ENCODE results near the gene PLAC9. TPM values are rescaled to one million over a fixed set of nuclear protein-coding genes. Genes with fewer than 3 reads are reported as not detected.
A peak's percentile ranks its signal among the peaks of the same experiment; 100 is the strongest.

Gene PLAC9
- total RNA-seq, 2 experiments from 2014 or later, result not detected

DNA sequence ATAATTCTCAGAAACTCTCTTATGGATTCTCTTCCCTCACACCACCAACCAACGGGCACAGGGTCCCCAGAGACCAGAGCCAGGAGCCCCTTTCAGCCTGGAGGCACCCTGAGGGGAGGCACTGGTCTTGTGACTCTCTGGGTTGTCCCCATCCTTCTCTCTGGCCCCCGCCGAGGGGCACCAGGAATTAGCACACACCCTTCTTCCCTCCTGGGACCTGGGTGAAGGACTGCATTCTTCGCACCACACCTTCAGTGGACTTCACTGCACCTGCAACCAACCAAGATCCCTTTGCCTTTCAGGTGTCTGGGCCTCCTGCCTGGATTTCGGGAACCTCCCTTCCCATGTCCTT lies 22.1 kb downstream of the PLAC9 start:
- H3K4me1 Mint-ChIP-seq, result peaks cover 10% of the 10 kb centered on the region
- peaks cover 84% of the 10 kb centered on the region for H3K36me3 Mint-ChIP-seq (ENCODE audit: low read depth)
- ChIA-PET CTCF (interaction anchor here (0.6 to 1.2 kb wide), 2 partner anchors 9 to 11 kb away, joined by 3 to 4 read pairs; no protein-coding TSS in a partner anchor), POLR2A (no interaction called here)
- H3K27me3 Mint-ChIP-seq, result no peaks in the 10 kb centered on the region
- H3K4me3 Mint-ChIP-seq, result no peak overlapping the region
- intact Hi-C loops (cut with DNase I, micrococcal nuclease), result no loop called here
- DNase-seq, result no peak
- peak overlapping the region; percentile 70 for H3K27ac Mint-ChIP-seq
- ATAC-seq, result no peak
- H3K9me3 Mint-ChIP-seq (ENCODE audit: low read depth), result peaks cover under 1% of the 10 kb centered on the region

DNA sequence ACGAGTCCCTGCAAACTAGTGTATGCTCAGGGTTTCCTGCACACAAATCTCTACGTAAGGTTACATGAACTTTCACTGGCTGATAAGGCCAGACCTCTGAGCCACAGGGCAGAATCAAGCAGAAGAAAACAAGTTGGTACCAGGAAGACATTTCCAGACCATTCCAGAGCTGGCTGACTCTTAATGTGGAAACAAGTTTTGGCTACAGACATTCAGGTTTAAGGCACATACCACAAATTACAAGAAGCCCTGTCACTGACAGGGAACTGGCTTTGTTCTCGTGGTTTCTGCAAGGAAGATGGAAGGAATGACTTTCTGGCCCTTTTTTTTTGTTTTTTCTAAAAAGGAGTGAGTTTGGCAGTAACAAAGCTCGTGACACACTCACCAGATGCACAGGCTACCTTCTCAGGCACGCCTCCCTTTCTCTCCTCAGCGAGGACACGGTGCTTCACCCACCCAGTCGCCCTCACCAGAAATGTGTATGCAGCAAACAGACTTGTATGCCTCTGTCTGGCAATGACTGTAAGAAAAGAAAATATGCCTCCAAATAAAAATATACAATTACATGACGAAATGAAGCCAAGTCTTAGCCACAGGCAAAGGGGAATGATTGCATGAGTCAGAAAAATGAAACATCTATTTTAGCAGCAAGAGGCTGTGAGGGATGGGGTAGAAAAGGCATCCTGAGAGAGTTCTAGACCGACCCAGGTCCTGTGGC lies 22.6 kb downstream of the PLAC9 start:
- intact Hi-C loops (cut with DNase I, micrococcal nuclease), result no loop called here
- no peaks in the 10 kb centered on the region for H3K9me3 Mint-ChIP-seq (ENCODE audit: low read depth)
- CTCF ChIA-PET, result interaction anchor here (1.2 kb wide), 1 partner anchor 11 kb away, joined by 4 read pairs; no protein-coding TSS in a partner anchor
- peaks cover 10% of the 10 kb centered on the region for H3K4me1 Mint-ChIP-seq
- H3K36me3 Mint-ChIP-seq (ENCODE audit: low read depth), result peaks cover 86% of the 10 kb centered on the region
- POLR2A ChIA-PET, result interaction anchor here (0.6 kb wide), 1 partner anchor 10 kb away, joined by 3 read pairs; no protein-coding TSS in a partner anchor
- H3K4me3 Mint-ChIP-seq, result no peak overlapping the region
- H3K27me3 Mint-ChIP-seq, result no peaks in the 10 kb centered on the region
- ATAC-seq (peak; percentile 33), DNase-seq (no peak)
- H3K27ac Mint-ChIP-seq, result peak overlapping the region; percentile 70

DNA sequence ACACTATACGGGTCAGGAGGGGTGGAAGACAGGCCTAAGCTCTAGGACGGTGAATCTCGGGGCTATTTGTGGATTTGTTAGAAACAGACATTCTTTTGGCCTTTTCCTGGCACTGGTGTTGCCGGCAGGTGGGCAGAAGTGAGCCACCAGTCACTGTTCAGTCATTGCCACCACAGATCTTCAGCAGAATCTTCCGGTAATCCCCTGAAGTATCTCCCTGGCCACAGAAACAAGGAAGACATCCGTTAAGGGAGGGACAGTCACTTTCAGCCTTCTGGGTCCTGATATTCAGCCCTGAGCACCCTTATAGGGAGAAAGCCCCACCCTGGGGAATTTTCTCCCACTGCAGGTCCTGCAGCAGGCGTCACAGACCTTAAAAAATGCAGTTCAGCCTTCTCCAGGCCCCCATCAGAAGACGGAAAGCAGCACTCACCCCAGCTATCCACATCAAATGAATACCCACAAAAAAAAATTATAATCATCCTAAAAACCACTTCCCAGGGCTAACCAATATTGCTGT lies 23.2 kb downstream of the PLAC9 start:
- peak overlapping the region; percentile 70 for H3K27ac Mint-ChIP-seq
- H3K36me3 Mint-ChIP-seq (ENCODE audit: low read depth), result peaks cover 84% of the 10 kb centered on the region
- H3K27me3 Mint-ChIP-seq, result no peaks in the 10 kb centered on the region
- ATAC-seq, result peak; percentile 8
- intact Hi-C loops (cut with DNase I, micrococcal nuclease), result no loop called here
- DNase-seq, result no peak
- ChIA-PET CTCF (no interaction called here), POLR2A (interaction anchor here (0.6 kb wide), 1 partner anchor 11 kb away, joined by 3 read pairs; no protein-coding TSS in a partner anchor)
- no peaks in the 10 kb centered on the region for H3K9me3 Mint-ChIP-seq (ENCODE audit: low read depth)
- H3K4me1 Mint-ChIP-seq, result peaks cover 10% of the 10 kb centered on the region
- no peak overlapping the region for H3K4me3 Mint-ChIP-seq

DNA sequence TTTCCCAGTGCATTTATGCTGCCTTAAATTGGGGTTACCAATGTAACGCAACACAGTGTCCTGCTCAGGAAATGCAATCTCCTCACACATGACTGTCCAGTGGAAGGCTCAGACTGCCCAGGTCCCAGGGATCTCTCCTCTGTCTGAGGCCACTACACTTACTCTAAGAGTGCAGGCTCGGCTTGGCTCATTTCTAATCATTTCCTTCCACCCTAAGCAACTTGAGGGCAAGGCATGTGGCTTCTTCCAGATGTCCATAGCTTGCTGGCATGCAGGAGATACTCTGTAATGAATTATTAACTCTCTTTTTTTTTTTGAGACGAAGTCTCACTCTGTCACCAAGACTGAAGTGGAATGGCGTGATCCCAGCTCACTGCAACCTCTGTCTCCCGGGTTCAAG lies 23.7 kb downstream of the PLAC9 start:
- no peak overlapping the region for H3K4me3 Mint-ChIP-seq
- intact Hi-C loops (cut with DNase I, micrococcal nuclease), result no loop called here
- DNase-seq, result no peak
- POLR2A ChIA-PET, result interaction anchor here (1.0 kb wide), 1 partner anchor 62 kb away, joined by 3 read pairs; no protein-coding TSS in a partner anchor
- no peaks in the 10 kb centered on the region for H3K9me3 Mint-ChIP-seq (ENCODE audit: low read depth)
- no peak for ATAC-seq
- peaks cover 10% of the 10 kb centered on the region for H3K4me1 Mint-ChIP-seq
- no peaks in the 10 kb centered on the region for H3K27me3 Mint-ChIP-seq
- H3K36me3 Mint-ChIP-seq (ENCODE audit: low read depth), result peaks cover 80% of the 10 kb centered on the region
- peak overlapping the region; percentile 52 for H3K27ac Mint-ChIP-seq
- CTCF ChIA-PET, result interaction anchor here (0.7 kb wide), 1 partner anchor 13 kb away, joined by 4 read pairs; no protein-coding TSS in a partner anchor

DNA sequence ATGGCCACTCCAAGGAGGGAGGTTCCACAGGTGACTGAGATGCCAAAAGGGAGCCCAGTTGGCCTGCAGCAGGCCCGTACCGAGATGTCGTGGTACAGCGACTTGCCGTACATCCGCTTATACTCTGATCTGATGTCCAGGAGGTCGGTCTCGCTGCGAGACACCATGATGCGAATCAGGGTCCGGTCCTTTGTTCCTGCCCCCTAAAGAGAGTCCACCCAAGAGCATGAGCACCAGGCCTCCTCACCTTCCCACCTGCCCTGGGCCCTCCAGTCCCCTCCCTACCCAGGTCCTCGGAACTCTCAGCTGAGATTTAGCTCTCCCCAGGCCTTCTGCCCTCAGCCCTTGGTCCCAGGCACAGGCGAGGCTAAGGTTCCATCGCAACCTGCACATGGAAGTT lies 25.0 kb downstream of the PLAC9 start:
- peaks cover 10% of the 10 kb centered on the region for H3K4me1 Mint-ChIP-seq
- peaks cover 78% of the 10 kb centered on the region for H3K36me3 Mint-ChIP-seq (ENCODE audit: low read depth)
- no peak for DNase-seq
- intact Hi-C loops (cut with DNase I, micrococcal nuclease), result no loop called here
- ChIA-PET CTCF (interaction anchor here (0.7 kb wide), 1 partner anchor 50 kb away, joined by 3 read pairs; no protein-coding TSS in a partner anchor), POLR2A (no interaction called here)
- no peaks in the 10 kb centered on the region for H3K27me3 Mint-ChIP-seq
- H3K4me3 Mint-ChIP-seq, result no peak overlapping the region
- no peak overlapping the region for H3K27ac Mint-ChIP-seq
- H3K9me3 Mint-ChIP-seq (ENCODE audit: low read depth), result no peaks in the 10 kb centered on the region
- ATAC-seq, result no peak

DNA sequence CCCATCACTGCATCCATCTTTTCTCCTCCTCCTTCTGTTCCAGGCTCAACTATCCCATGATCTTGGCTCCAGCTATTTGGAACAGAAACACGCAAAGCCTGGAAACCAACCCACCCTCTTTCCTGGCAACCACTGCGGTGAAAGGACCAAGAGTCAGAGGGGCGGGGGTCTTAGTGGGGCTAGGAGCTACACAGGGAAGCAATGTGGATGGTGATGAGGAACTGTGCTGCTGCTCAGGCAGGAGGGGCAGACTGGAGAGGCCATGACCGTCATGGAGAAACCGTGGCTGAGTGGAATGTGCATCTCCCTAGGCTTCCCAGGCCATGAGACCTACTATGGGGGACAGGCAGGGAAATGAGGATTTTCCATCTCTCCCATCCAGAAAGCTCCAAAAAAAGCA lies 25.6 kb downstream of the PLAC9 start:
- POLR2A ChIA-PET, result no interaction called here

DNA sequence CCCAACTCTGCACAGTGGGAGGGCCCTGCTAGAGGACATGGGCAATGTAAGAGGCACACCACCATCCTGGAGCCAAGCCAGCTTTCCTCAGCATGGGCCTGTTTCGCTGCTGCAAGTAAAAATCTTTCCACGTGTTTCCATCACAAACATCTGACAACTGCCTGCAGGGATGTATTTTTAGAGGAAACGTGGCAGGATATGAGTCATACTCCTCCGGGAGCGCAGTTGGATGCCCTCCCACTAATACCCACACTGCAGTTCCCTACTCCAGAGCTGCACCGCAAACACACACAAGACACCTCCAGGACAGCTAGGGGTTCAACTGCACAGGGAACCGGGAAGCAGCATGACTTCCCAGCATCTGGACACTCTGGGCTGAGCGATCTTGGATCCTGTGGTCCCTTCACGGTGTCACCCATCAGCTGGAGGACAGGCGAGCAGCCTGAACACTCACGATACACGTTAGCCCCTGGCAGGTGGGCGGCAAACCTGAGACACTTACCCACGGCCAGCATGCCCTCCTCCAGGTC lies 26.1 kb downstream of the PLAC9 start:
- no peak for DNase-seq
- peaks cover 79% of the 10 kb centered on the region for H3K36me3 Mint-ChIP-seq (ENCODE audit: low read depth)
- no peaks in the 10 kb centered on the region for H3K27me3 Mint-ChIP-seq
- H3K9me3 Mint-ChIP-seq (ENCODE audit: low read depth), result no peaks in the 10 kb centered on the region
- ChIA-PET CTCF (interaction anchor here (0.6 to 1.1 kb wide), 2 partner anchors 14 to 102 kb away, joined by 3 read pairs; no protein-coding TSS in a partner anchor), POLR2A (no interaction called here)
- H3K4me3 Mint-ChIP-seq, result no peak overlapping the region
- H3K27ac Mint-ChIP-seq, result peak overlapping the region; percentile 18
- intact Hi-C loops (cut with DNase I, micrococcal nuclease), result no loop called here
- ATAC-seq, result no peak
- H3K4me1 Mint-ChIP-seq, result peaks cover 10% of the 10 kb centered on the region

More for the DNA sequence above, 25.6 kb downstream of the PLAC9 start:
- Mint-ChIP-seq H3K4me3 (no peak overlapping the region), H3K27me3 (no peaks in the 10 kb centered on the region), H3K27ac (no peak overlapping the region), H3K36me3 (ENCODE audit: low read depth) (peaks cover 77% of the 10 kb centered on the region), H3K4me1 (peaks cover 10% of the 10 kb centered on the region), H3K9me3 (ENCODE audit: low read depth) (no peaks in the 10 kb centered on the region)
- no peak for ATAC-seq
- DNase-seq, result no peak
- intact Hi-C loops (cut with DNase I, micrococcal nuclease), result no loop called here
- CTCF ChIA-PET, result interaction anchor here (0.6 to 1.1 kb wide), 2 partner anchors 14 to 103 kb away, joined by 3 read pairs; no protein-coding TSS in a partner anchor

DNA sequence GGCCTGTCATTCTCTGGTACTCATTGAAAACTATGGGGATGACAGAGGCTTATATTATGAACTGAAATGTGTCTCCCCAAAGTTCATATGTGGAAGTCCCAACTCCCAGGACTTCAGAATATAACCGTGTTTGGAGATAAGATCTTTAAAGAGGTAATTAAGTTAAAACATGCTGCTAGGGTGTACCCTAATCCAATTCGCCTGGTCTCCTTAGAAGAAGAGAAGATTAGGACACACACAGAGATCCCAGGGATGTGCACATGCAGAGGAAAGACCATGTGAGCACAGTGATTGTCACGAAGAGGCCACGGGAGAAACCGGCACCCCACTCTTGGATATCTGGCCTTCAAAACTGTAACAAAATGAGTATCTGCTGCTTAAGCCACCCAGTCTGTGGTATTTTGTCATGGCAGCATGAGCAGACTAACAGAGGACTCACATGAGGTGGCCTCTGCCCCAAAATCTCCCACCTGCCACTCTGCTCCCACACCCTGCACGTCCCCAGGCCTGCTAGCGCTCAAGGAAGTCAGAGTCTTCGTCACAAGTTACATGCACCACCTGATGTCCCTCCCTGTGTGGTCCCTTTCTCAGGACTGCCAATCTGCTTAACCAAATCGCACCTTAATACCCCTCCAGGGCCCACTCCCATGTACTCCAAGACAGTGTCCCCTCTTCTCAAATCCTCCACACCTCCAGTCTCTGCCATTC lies 26.8 kb downstream of the PLAC9 start:
- Mint-ChIP-seq H3K27ac (peak overlapping the region; percentile 18), H3K9me3 (ENCODE audit: low read depth) (no peaks in the 10 kb centered on the region), H3K36me3 (ENCODE audit: low read depth) (peaks cover 79% of the 10 kb centered on the region), H3K27me3 (no peaks in the 10 kb centered on the region), H3K4me3 (no peak overlapping the region), H3K4me1 (peaks cover 10% of the 10 kb centered on the region)
- intact Hi-C loops (cut with DNase I, micrococcal nuclease), result no loop called here
- ChIA-PET POLR2A (no interaction called here), CTCF (interaction anchor here (1.1 kb wide), 1 partner anchor 15 kb away, joined by 3 read pairs; no protein-coding TSS in a partner anchor)
- DNase-seq (no peak), ATAC-seq (no peak)

DNA sequence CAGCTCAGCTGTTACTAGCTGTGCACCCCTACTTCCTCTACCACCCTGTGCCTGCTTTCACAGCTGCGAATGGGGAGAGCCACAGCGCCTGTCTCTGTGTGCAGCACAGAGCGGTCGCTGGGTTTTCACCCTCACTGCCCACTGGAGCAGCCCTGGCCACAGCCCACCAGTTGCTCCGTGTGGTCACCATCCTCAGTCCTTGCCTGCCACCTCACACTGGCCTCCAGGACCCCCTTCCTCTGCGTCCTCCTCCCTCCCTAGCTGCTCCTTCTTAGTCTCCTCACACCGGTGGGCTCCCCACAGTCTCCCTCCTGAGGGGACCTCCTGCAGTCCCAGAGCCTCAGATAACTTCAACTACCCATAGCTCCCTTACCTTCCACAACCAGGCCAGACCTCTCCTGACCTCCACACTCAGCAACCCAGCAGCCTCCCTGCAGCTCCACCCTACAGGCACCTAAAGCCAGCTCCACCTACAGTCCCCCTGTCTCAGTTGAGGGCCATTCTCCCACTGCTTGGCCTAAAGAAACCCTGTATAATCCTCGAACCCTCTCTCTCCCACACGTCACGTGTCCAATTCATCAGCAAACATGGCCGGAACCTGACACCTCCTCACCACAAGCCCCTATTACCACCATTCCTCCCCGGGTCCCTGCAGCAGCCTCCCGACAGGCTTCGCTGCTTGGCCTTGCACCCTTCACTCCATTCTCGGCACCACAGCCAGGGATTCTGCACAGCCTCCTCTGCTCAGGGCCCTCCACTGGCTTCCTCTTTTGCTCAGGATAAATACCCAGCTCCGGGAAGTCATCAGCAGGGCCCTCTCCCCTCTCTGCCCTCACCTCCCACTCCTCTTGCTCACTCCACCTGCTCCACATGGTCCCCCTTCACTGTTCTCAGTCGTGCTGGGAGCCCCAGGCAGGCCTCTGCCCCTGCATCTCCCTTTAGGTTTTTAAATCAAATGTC lies 28.1 kb downstream of the PLAC9 start:
- Mint-ChIP-seq H3K36me3 (ENCODE audit: low read depth) (peaks cover 73% of the 10 kb centered on the region), H3K4me1 (peaks cover 7% of the 10 kb centered on the region), H3K4me3 (no peak overlapping the region), H3K27ac (peak overlapping the region; percentile 20), H3K9me3 (ENCODE audit: low read depth) (no peaks in the 10 kb centered on the region), H3K27me3 (no peaks in the 10 kb centered on the region)
- POLR2A ChIA-PET, result no interaction called here
- ATAC-seq (no peak), DNase-seq (no peak)
- CTCF ChIA-PET, result interaction anchor here (1.6 kb wide), 1 partner anchor 16 kb away, joined by 5 read pairs; no protein-coding TSS in a partner anchor
- intact Hi-C loops (cut with DNase I, micrococcal nuclease), result no loop called here

DNA sequence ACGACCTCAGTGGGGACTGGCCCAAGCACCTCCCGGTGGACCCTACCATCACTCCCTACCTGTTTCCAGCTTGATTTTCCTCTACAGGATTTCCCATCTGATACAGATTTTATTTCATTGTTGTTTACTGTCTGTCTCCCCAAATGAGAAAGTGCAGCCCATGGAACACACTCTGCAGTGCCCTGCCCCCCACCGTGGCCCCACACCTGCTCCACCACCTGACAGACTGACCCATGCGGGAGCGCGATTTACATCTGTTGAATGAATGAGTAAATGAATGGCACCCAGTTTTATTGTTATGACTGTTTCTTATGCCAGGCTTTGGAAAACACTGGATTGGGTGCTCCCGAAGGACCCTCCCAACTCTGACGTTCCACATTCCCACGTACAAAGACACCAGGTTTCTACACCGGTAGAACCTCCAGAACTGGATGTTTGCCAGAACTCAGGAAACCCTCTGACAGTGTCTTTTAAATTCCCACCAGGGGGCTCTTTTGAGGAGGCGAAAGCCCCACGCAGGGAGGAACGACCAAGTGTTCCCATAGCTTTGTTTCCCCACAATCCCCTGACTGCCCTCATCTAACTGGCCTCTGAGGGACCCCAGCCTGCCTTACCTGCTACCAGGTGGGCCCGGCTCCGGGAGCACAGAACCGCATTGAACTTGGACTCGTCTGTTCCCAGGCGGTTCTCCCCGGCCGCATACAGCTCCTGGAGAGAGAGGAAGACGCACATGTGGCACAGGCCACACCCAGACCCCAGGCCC lies 29.0 kb downstream of the PLAC9 start:
- Mint-ChIP-seq H3K36me3 (ENCODE audit: low read depth) (peaks cover 70% of the 10 kb centered on the region), H3K27ac (peak overlapping the region; percentile 13), H3K4me1 (peaks cover 10% of the 10 kb centered on the region), H3K4me3 (no peak overlapping the region), H3K9me3 (ENCODE audit: low read depth) (no peaks in the 10 kb centered on the region), H3K27me3 (no peaks in the 10 kb centered on the region)
- ATAC-seq, result no peak
- no peak for DNase-seq
- ChIA-PET CTCF (interaction anchor here (1.4 to 1.6 kb wide), 3 partner anchors 12 to 17 kb away, joined by 4 to 5 read pairs (median 4); no protein-coding TSS in a partner anchor), POLR2A (no interaction called here)
- intact Hi-C loops (cut with DNase I, micrococcal nuclease), result no loop called here

Measured in activated CD4-positive, alpha-beta T cell treated with anti-CD3 and anti-CD28 coated beads for 36 hours (primary cell).